Endothelial cell of umbilical vein (primary cell): Measurements from ENCODE around the gene TRMT1. TPM values are rescaled to one million over a fixed set of nuclear protein-coding genes. Genes with fewer than 3 reads are reported as not detected.

ENCODE experiments used
- BruUV-seq: library from RNA; stranded (reverse); fragments of 400-500 nt; replicated peaks from 2 replicates; lab custom pipeline; 2021; lab: Mats Ljungman, UMichigan
- CTCF ChIA-PET: fragments of 300-600, 350-600 bp; sonication (Branson Sonifier 250); formaldehyde crosslinking; loops from one replicate; lab custom pipeline; 2021; ENCODE audit warnings: antibody characterized with exemption, inconsistent platforms; lab: Charles Lee
- POLR2A ChIA-PET: fragments of 300-600, 350-600 bp; sonication (Branson Sonifier 250); formaldehyde crosslinking; loops from one replicate; lab custom pipeline; 2021; ENCODE audit warnings: antibody characterized with exemption, inconsistent platforms; lab: Charles Lee
- DNase-seq: peaks from one replicate; pipeline ENCODE4 v3.0.0-alpha.2; 2011; ENCODE audit warnings: low read depth, low spot score
- FAIRE-seq: peaks from 2 replicates; lab custom pipeline; 2011; peaks lifted over from hg19 to GRCh38; lab: Jason Lieb, UNC
- H2AFZ ChIP-seq: 2 replicates; pipeline ENCODE4 v1.6.0; 2012; ENCODE audit warnings: low read depth, low read length, control low read depth, inconsistent platforms
- H3K27ac ChIP-seq: 2 replicates; pipeline ENCODE4 v1.5.1; 2011; ENCODE audit warnings: low read depth, mild to moderate bottlenecking, control low read depth, low read length, moderate library complexity; ENCODE audit not compliant: insufficient read depth
- H3K27me3 ChIP-seq, 2 experiments: 2 replicates each; pipeline versions ENCODE4 v1.6.0 to v1.6.1; 2011; ENCODE audit warnings: low read length in 2 of 2, mixed read lengths in 1 of 2; ENCODE audit not compliant: control insufficient read depth in 2 of 2, insufficient read depth in 2 of 2
- H3K36me3 ChIP-seq, 2 experiments: 2 replicates in 1 of 2; 3 replicates in 1 of 2; pipeline ENCODE4 v1.5.1; 2011; ENCODE audit warnings: low read length in 2 of 2, mild to moderate bottlenecking in 1 of 2, moderate library complexity in 1 of 2; ENCODE audit not compliant: control insufficient read depth in 2 of 2, insufficient read depth in 2 of 2; ENCODE audit errors: extremely low read depth in 1 of 2
- H3K4me1 ChIP-seq: 3 replicates; pipeline ENCODE4 v1.5.1; 2011; ENCODE audit warnings: mild to moderate bottlenecking, low read length; ENCODE audit not compliant: control insufficient read depth, insufficient read depth; ENCODE audit errors: extremely low read depth
- H3K4me2 ChIP-seq: 2 replicates; pipeline ENCODE4 v1.6.1; 2011; ENCODE audit warnings: low read length, control low read depth, mixed read lengths; ENCODE audit not compliant: insufficient read depth
- H3K4me3 ChIP-seq, 3 experiments: fragments of 200-600 bp in 1 of 3; sonication (generic), shearing (Covaris generic) in 1 of 3; replicated peaks in 1 of 3; 2 replicates each; pipeline ENCODE4 v1.5.1; 2011 to 2016; ENCODE audit warnings: control low read depth in 3 of 3, low read length in 3 of 3, mild to moderate bottlenecking in 2 of 3, inconsistent platforms in 1 of 3, low read depth in 1 of 3, moderate library complexity in 1 of 3; ENCODE audit not compliant: insufficient read depth in 1 of 3
- H3K79me2 ChIP-seq: 2 replicates; pipeline ENCODE4 v1.6.0; 2012; ENCODE audit warnings: low read length, inconsistent platforms; ENCODE audit not compliant: control insufficient read depth, insufficient read depth
- H3K9ac ChIP-seq: replicated peaks from 2 replicates; pipeline ENCODE3; 2011; ENCODE audit warnings: low read length, control low read depth; ENCODE audit not compliant: insufficient read depth; ENCODE audit errors: extremely low read depth
- H3K9me1 ChIP-seq: replicated peaks from 3 replicates; pipeline ENCODE4 v1.6.0; 2011; ENCODE audit warnings: mild to moderate bottlenecking, low read length; ENCODE audit not compliant: control insufficient read depth, insufficient read depth; ENCODE audit errors: extremely low read depth
- H3K9me3 ChIP-seq: replicated peaks from 2 replicates; pipeline ENCODE4 v1.5.1; 2012; ENCODE audit warnings: low read length, inconsistent platforms; ENCODE audit not compliant: control insufficient read depth, insufficient read depth
- H4K20me1 ChIP-seq: replicated peaks from 2 replicates; pipeline ENCODE3; 2011; ENCODE audit warnings: mild to moderate bottlenecking, low read length; ENCODE audit not compliant: control insufficient read depth, insufficient read depth; ENCODE audit errors: extremely low read depth
- CTCF ChIP-seq, 2 donors: IDR thresholded peaks; 1 replicate in 1 of 2; 2 replicates in 1 of 2; pipeline ENCODE4 v1.5.1; 2011; ENCODE audit warnings: low read length in 2 of 2, mild to moderate bottlenecking in 2 of 2, moderate library complexity in 2 of 2, control low read depth in 1 of 2, inconsistent platforms in 1 of 2, low read depth in 1 of 2; ENCODE audit not compliant: insufficient read depth in 1 of 2; ENCODE audit errors: extremely low read depth in 1 of 2
- EZH2 ChIP-seq: IDR thresholded peaks from 2 replicates; pipeline ENCODE4 v1.6.1; 2012; ENCODE audit warnings: borderline replicate concordance, low read depth, mild to moderate bottlenecking, moderate library complexity, low read length, inconsistent platforms; ENCODE audit not compliant: severe bottlenecking
- FOS ChIP-seq: IDR thresholded peaks from 2 replicates; pipeline ENCODE4 v1.6.1; 2011; ENCODE audit warnings: mild to moderate bottlenecking, low read length, moderate library complexity, borderline replicate concordance; ENCODE audit not compliant: insufficient read depth
- GATA2 ChIP-seq: IDR thresholded peaks from 2 replicates; pipeline ENCODE4 v1.7.0; 2011; ENCODE audit warnings: low read depth, mild to moderate bottlenecking, moderate library complexity, mixed read lengths, low read length; ENCODE audit not compliant: insufficient read length, insufficient read depth
- JUN ChIP-seq: IDR thresholded peaks from 2 replicates; pipeline ENCODE4 v1.6.1; 2011; ENCODE audit warnings: borderline replicate concordance, low read depth; ENCODE audit not compliant: insufficient read length, insufficient read depth
- MAX ChIP-seq: IDR thresholded peaks from 2 replicates; pipeline ENCODE4 v1.6.1; 2011; ENCODE audit not compliant: insufficient read depth, insufficient read length
- MYC ChIP-seq: IDR thresholded peaks from one replicate; pipeline ENCODE4 v1.6.1; 2011; ENCODE audit warnings: mild to moderate bottlenecking, low read depth, low read length
- POLR2A ChIP-seq: IDR thresholded peaks from 2 replicates; pipeline ENCODE4 v1.6.1; 2012; ENCODE audit warnings: low read depth, mild to moderate bottlenecking, control low read depth, low read length
- POLR2AphosphoS5 ChIP-seq: IDR thresholded peaks from 2 replicates; pipeline ENCODE4 v1.6.1; 2012; ENCODE audit warnings: low read depth, mild to moderate bottlenecking, control low read depth, low read length, moderate library complexity; ENCODE audit not compliant: insufficient read depth
- dilution Hi-C: fragments of 300-500 bp; cut with MboI; formaldehyde crosslinking; loops from one replicate; pipeline ENCODE4 v1.15.0; 2019; ENCODE audit warnings: low sequenced_read_pairs; ENCODE audit not compliant: extremely low pct_ligation_motif_present
- intact Hi-C: fragments of 100-400 bp; cut with micrococcal nuclease; formaldehyde crosslinking; loops from one replicate; pipeline ENCODE4 v1.10.0; 2022
- polyA plus RNA-seq, 4 experiments: library from polyadenylated mRNA; depleted of rRNA in 3 of 4; stranded (reverse) in 3 of 4; unstranded in 1 of 4; fragments of >200 nt; gene quantifications; 2 replicates each; pipeline versions ENCODE4 v1.2.1 to v1.2.3, GENCODE V29; 2011 to 2012; ENCODE audit warnings: missing spikeins in 1 of 4
- total RNA-seq: library from RNA; stranded (reverse); gene quantifications from 2 replicates; pipeline ENCODE4 v1.2.3, GENCODE V29; 2021

Gene TRMT1
- total and polyA plus RNA-seq, 2 donors (not counting 3 experiments of a cell fraction or from before 2014, with no cell fraction given) = 46.3 to 53.0 TPM

- H3K36me3 ChIP-seq = no peaks in the 10 kb centered on the region
- peaks cover 26% of the 10 kb centered on the region for H3K4me1 ChIP-seq
- no peak overlapping the region for H3K4me2 ChIP-seq
- no peak overlapping the region for H3K4me3 ChIP-seq
- H3K9me3 ChIP-seq = no peaks in the 10 kb centered on the region
- H3K9ac ChIP-seq = peak overlapping the region; percentile 13
- H3K27ac ChIP-seq = no peak overlapping the region
- H4K20me1 ChIP-seq = no peaks in the 10 kb centered on the region
- no peak overlapping the region for H2AFZ ChIP-seq
- no peaks in the 10 kb centered on the region for H3K79me2 ChIP-seq
- no TSS peak for BruUV-seq
- dilution Hi-C loops = no loop called here
- H3K9me1 ChIP-seq = no peaks in the 10 kb centered on the region
- no peak for TF ChIP-seq FOS
- ChIA-PET CTCF (interaction anchor here (0.8 to 8.5 kb wide), 6 partner anchors 11 to 125 kb away, joined by 3 to 543 read pairs (median 10); no protein-coding TSS in a partner anchor), POLR2A (interaction anchor here (0.5 kb wide), 1 partner anchor 398 kb away, joined by 3 read pairs; no protein-coding TSS in a partner anchor)
- FAIRE-seq (no peak), DNase-seq (no peak)
- no peaks in the 10 kb centered on the region for H3K27me3 ChIP-seq
- intact Hi-C loops = loop anchor here (5.0 kb wide), 2 partner anchors 38 to 58 kb away; no protein-coding TSS in a partner anchor
Measured at GRCh38 chr19:13090511-13091231, 25.9 kb downstream of the TRMT1 start.

- H3K9ac ChIP-seq = no peak overlapping the region
- peaks cover 22% of the 10 kb centered on the region for H3K4me1 ChIP-seq
- no peaks in the 10 kb centered on the region for H4K20me1 ChIP-seq
- H3K9me1 ChIP-seq = no peaks in the 10 kb centered on the region
- FAIRE-seq (no peak), DNase-seq (no peak)
- no TSS peak for BruUV-seq
- intact Hi-C loops (loop anchor here (5.0 kb wide), 2 partner anchors 38 to 58 kb away; no protein-coding TSS in a partner anchor), dilution Hi-C loops (no loop called here)
- H3K4me3 ChIP-seq = no peak overlapping the region
- H3K79me2 ChIP-seq = no peaks in the 10 kb centered on the region
- ChIA-PET POLR2A (interaction anchor here (0.5 kb wide), 1 partner anchor 398 kb away, joined by 3 read pairs; no protein-coding TSS in a partner anchor), CTCF (interaction anchor here (1.4 to 8.5 kb wide), 4 partner anchors 29 to 110 kb away, joined by 3 to 543 read pairs (median 62); no protein-coding TSS in a partner anchor)
- no peaks in the 10 kb centered on the region for H3K27me3 ChIP-seq
- H3K27ac ChIP-seq = no peak overlapping the region
- no peak overlapping the region for H3K4me2 ChIP-seq
- H3K36me3 ChIP-seq = no peaks in the 10 kb centered on the region
- H2AFZ ChIP-seq = no peak overlapping the region
- TF ChIP-seq MYC (no peak), MAX (no peak), POLR2A (no peak), JUN (no peak), EZH2 (no peak), CTCF (IDR thresholded peaks at IDR 0.05; ENCODE audit: extremely low read depth in 1 of 2, insufficient read depth in 1 of 2, low read depth in 1 of 2, low read length in 2 of 2) (no peak), POLR2AphosphoS5 (no peak), FOS (no peak), GATA2 (no peak)
- H3K9me3 ChIP-seq = no peaks in the 10 kb centered on the region
Measured at GRCh38 chr19:13089857-13090507, 26.6 kb downstream of the TRMT1 start.
